Measurements from ENCODE around the gene SV2B.

The SV2B gene

DNA sequence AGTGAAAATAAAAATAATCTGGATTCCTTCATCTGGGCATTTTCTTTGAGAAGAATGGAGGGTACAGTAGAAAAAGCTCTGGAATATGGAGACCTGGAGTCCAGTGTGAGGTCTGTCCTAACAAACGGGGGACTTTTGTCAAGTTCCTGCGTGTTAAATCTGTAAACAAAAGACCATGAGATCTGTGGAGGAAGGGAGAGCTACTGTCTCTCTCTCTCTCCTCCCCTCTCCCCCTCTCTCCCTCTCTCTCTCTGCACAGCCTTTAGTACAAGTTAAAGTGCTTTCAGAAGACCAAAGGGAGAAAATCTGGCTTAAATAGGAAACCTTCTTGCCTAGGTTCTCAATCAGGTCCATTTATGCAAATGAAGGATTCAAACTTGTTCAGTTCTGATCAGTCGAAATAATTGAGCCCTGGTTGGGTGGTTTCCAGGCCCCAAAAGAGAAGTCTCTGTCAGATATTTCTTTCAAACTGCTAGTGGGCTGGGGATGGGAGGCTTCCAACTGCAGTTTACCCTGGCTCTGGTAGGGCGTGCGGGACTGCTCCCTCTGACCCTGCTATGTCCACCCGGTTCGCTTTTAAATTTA lies 103.7 kb downstream of the SV2B start:
- Histone ChIP-seq H3K79me1 (ENCODE audit: low read length) (no peaks in the 10 kb centered on the region), H2BK12ac (ENCODE audit: low read length) (no peak overlapping the region), H2BK120ac (ENCODE audit: insufficient read depth, low read length, poor library complexity) (no peak overlapping the region), H3K4ac (ENCODE audit: low read depth, low read length) (no peak overlapping the region), H3K4me3 (ENCODE audit: low read depth, low read length) (no peak overlapping the region), H3K14ac (ENCODE audit: low read length) (no peak overlapping the region), H4K91ac (ENCODE audit: low read depth, low read length) (no peak overlapping the region), H3K4me2 (ENCODE audit: low read length) (no peak overlapping the region), H3K27ac (ENCODE audit: low read depth, low read length) (no peak overlapping the region), H3K9ac (ENCODE audit: low read length) (no peak overlapping the region), H3K4me1 (ENCODE audit: control insufficient read depth in 1 of 2, insufficient read depth in 2 of 2, low read length in 2 of 2) (no peaks in the 10 kb centered on the region), H3K9me3 (ENCODE audit: insufficient read depth, low read depth, low read length) (no peaks in the 10 kb centered on the region), H2AFZ (ENCODE audit: insufficient read depth, low read length, poor library complexity) (no peak overlapping the region), H3K79me2 (ENCODE audit: control insufficient read depth, insufficient read depth, low read length, poor library complexity) (no peaks in the 10 kb centered on the region), H3K27me3 (ENCODE audit: insufficient read depth, low read length) (no peaks in the 10 kb centered on the region), H4K8ac (ENCODE audit: low read depth, low read length) (no peak overlapping the region), H2BK5ac (ENCODE audit: low read depth, low read length, poor library complexity) (no peak overlapping the region), H2AK5ac (ENCODE audit: low read length) (no peak overlapping the region), H3K18ac (ENCODE audit: low read length) (no peak overlapping the region), H4K12ac (ENCODE audit: low read depth, low read length) (no peak overlapping the region), H3K36me3 (ENCODE audit: control insufficient read depth in 1 of 2, insufficient read depth in 2 of 2, low read length in 2 of 2) (no peaks in the 10 kb centered on the region), H3K23ac (ENCODE audit: low read length) (no peak overlapping the region)
- no CpG with 5 or more reads among the region's 7 CpGs for WGBS (ENCODE audit: extremely low coverage, insufficient coverage, insufficient read length)
- no peak for DNase-seq

DNA sequence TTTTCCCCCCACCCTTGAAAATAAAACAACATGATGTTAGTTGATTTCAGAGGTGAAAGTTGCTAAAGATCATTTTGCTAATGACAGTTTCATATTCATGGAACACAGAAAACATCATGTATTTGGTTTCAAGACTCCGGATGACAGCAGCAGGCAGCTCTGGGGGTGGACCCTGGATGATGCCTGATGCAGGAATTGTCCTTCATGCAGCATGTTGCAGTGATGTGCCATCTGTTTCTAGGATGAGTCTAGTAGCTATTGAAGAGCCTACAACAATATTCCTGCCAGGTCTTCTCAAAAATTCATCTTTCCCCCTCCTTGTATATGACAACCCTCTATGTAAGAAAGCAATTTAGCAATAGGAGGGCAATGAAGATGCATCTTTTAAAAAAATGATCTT lies 108.3 kb downstream of the SV2B start:
- H3K27me3 ChIP-seq (ENCODE audit: insufficient read depth, low read length), result no peaks in the 10 kb centered on the region
- H3K27ac ChIP-seq (ENCODE audit: low read depth, low read length), result no peak overlapping the region
- no peaks in the 10 kb centered on the region for H3K36me3 ChIP-seq (ENCODE audit: control insufficient read depth in 1 of 2, insufficient read depth in 2 of 2, low read length in 2 of 2)
- H4K8ac ChIP-seq (ENCODE audit: low read depth, low read length), result no peak overlapping the region
- no peak overlapping the region for H2BK12ac ChIP-seq (ENCODE audit: low read length)
- H2BK120ac ChIP-seq (ENCODE audit: insufficient read depth, low read length, poor library complexity), result no peak overlapping the region
- no peak overlapping the region for H3K18ac ChIP-seq (ENCODE audit: low read length)
- H3K79me1 ChIP-seq (ENCODE audit: low read length), result no peaks in the 10 kb centered on the region
- no peak overlapping the region for H3K4ac ChIP-seq (ENCODE audit: low read depth, low read length)
- H2AFZ ChIP-seq (ENCODE audit: insufficient read depth, low read length, poor library complexity), result no peak overlapping the region
- no peak overlapping the region for H3K4me2 ChIP-seq (ENCODE audit: low read length)
- no peaks in the 10 kb centered on the region for H3K4me1 ChIP-seq (ENCODE audit: control insufficient read depth in 1 of 2, insufficient read depth in 2 of 2, low read length in 2 of 2)
- H2BK5ac ChIP-seq (ENCODE audit: low read depth, low read length, poor library complexity), result no peak overlapping the region
- DNase-seq, result no peak
- H3K9me3 ChIP-seq (ENCODE audit: insufficient read depth, low read depth, low read length), result no peaks in the 10 kb centered on the region
- no peak overlapping the region for H4K91ac ChIP-seq (ENCODE audit: low read depth, low read length)
- H3K14ac ChIP-seq (ENCODE audit: low read length), result no peak overlapping the region
- no peak overlapping the region for H2AK5ac ChIP-seq (ENCODE audit: low read length)
- H3K79me2 ChIP-seq (ENCODE audit: control insufficient read depth, insufficient read depth, low read length, poor library complexity), result no peaks in the 10 kb centered on the region
- no peak overlapping the region for H4K12ac ChIP-seq (ENCODE audit: low read depth, low read length)
- no peak overlapping the region for H3K23ac ChIP-seq (ENCODE audit: low read length)
- no CpG with 5 or more reads among the region's 1 CpG for WGBS (ENCODE audit: extremely low coverage, insufficient coverage, insufficient read length)
- no peak overlapping the region for H3K4me3 ChIP-seq (ENCODE audit: low read depth, low read length)
- H3K9ac ChIP-seq (ENCODE audit: low read length), result no peak overlapping the region

DNA sequence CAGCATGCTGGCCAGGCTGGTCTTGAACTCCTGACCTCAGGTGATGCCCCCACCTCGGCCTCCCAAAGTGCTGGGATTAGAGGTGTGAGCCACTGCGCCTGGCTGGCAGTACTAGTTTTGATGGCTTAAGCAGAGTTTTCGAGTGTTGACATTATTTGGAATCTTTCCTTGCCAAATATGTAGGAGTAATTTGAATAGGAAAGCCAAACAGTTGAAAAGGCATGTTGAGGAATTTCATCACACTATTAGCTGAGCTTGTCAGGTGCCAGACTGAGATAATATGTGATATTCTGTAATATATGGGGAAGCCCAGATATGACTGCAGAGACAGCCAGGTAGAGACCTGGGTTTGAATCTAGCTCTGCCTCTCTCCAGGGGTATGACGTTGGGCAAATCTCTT lies 109.3 kb downstream of the SV2B start:
- Histone ChIP-seq H3K18ac (ENCODE audit: low read length) (no peak overlapping the region), H3K14ac (ENCODE audit: low read length) (no peak overlapping the region), H2AK5ac (ENCODE audit: low read length) (no peak overlapping the region), H4K12ac (ENCODE audit: low read depth, low read length) (no peak overlapping the region), H3K4me1 (ENCODE audit: control insufficient read depth in 1 of 2, insufficient read depth in 2 of 2, low read length in 2 of 2) (no peaks in the 10 kb centered on the region), H3K27ac (ENCODE audit: low read depth, low read length) (no peak overlapping the region), H3K9me3 (ENCODE audit: insufficient read depth, low read depth, low read length) (no peaks in the 10 kb centered on the region), H2BK5ac (ENCODE audit: low read depth, low read length, poor library complexity) (no peak overlapping the region), H3K79me1 (ENCODE audit: low read length) (no peaks in the 10 kb centered on the region), H3K4ac (ENCODE audit: low read depth, low read length) (no peak overlapping the region), H3K27me3 (ENCODE audit: insufficient read depth, low read length) (no peaks in the 10 kb centered on the region), H4K91ac (ENCODE audit: low read depth, low read length) (no peak overlapping the region), H2BK120ac (ENCODE audit: insufficient read depth, low read length, poor library complexity) (no peak overlapping the region), H4K8ac (ENCODE audit: low read depth, low read length) (no peak overlapping the region), H3K4me2 (ENCODE audit: low read length) (no peak overlapping the region), H3K36me3 (ENCODE audit: control insufficient read depth in 1 of 2, insufficient read depth in 2 of 2, low read length in 2 of 2) (no peaks in the 10 kb centered on the region), H3K23ac (ENCODE audit: low read length) (no peak overlapping the region), H3K79me2 (ENCODE audit: control insufficient read depth, insufficient read depth, low read length, poor library complexity) (no peaks in the 10 kb centered on the region), H3K4me3 (ENCODE audit: low read depth, low read length) (no peak overlapping the region), H3K9ac (ENCODE audit: low read length) (no peak overlapping the region), H2BK12ac (ENCODE audit: low read length) (no peak overlapping the region), H2AFZ (ENCODE audit: insufficient read depth, low read length, poor library complexity) (no peak overlapping the region)
- DNase-seq, result no peak
- WGBS (ENCODE audit: extremely low coverage, insufficient coverage, insufficient read length), result no CpG with 5 or more reads among the region's 4 CpGs

DNA sequence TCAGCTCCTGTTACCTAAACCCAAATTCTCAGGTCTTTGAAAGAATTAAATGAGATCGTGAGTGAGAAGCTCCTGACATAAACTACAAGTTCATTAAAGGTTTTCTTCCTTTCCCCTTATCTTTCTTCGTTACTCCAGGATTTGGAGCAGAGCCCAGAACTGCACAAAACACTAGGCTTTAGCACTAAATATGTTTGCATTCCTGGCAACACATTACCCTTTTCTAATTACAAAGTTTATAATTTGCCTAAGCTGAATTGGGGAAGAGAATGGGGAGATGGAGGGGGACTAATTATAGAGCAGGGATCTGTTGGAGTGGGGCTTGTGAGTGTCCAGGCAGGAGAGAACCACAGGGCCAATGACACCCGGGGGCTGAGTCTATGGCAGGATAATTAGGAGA lies 109.7 kb downstream of the SV2B start:
- Histone ChIP-seq H3K4me3 (ENCODE audit: low read depth, low read length) (no peak overlapping the region), H3K18ac (ENCODE audit: low read length) (no peak overlapping the region), H2BK5ac (ENCODE audit: low read depth, low read length, poor library complexity) (no peak overlapping the region), H3K27ac (ENCODE audit: low read depth, low read length) (no peak overlapping the region), H4K12ac (ENCODE audit: low read depth, low read length) (no peak overlapping the region), H2AK5ac (ENCODE audit: low read length) (no peak overlapping the region), H2BK120ac (ENCODE audit: insufficient read depth, low read length, poor library complexity) (no peak overlapping the region), H3K4me2 (ENCODE audit: low read length) (no peak overlapping the region), H3K4me1 (ENCODE audit: control insufficient read depth in 1 of 2, insufficient read depth in 2 of 2, low read length in 2 of 2) (no peaks in the 10 kb centered on the region), H3K79me2 (ENCODE audit: control insufficient read depth, insufficient read depth, low read length, poor library complexity) (no peaks in the 10 kb centered on the region), H3K27me3 (ENCODE audit: insufficient read depth, low read length) (no peaks in the 10 kb centered on the region), H3K9ac (ENCODE audit: low read length) (no peak overlapping the region), H3K9me3 (ENCODE audit: insufficient read depth, low read depth, low read length) (no peaks in the 10 kb centered on the region), H3K79me1 (ENCODE audit: low read length) (no peaks in the 10 kb centered on the region), H4K91ac (ENCODE audit: low read depth, low read length) (no peak overlapping the region), H3K36me3 (ENCODE audit: control insufficient read depth in 1 of 2, insufficient read depth in 2 of 2, low read length in 2 of 2) (no peaks in the 10 kb centered on the region), H4K8ac (ENCODE audit: low read depth, low read length) (no peak overlapping the region), H3K23ac (ENCODE audit: low read length) (no peak overlapping the region), H3K4ac (ENCODE audit: low read depth, low read length) (no peak overlapping the region), H2BK12ac (ENCODE audit: low read length) (no peak overlapping the region), H2AFZ (ENCODE audit: insufficient read depth, low read length, poor library complexity) (no peak overlapping the region), H3K14ac (ENCODE audit: low read length) (no peak overlapping the region)
- WGBS (ENCODE audit: extremely low coverage, insufficient coverage, insufficient read length), result no CpG with 5 or more reads among the region's 3 CpGs
- DNase-seq, result no peak
